ENCODE measurements around the gene BCL6B.
"Not testable (repeated sequence)": the region's sequence is repeated elsewhere in the genome, so short reads cannot be mapped to it uniquely, and the experiment has no call there.

BCL6B gene

GRCh38 chr17:7034955-7035590 is 12.2 kb downstream of the BCL6B start:
- no peak for DNase-seq

GRCh38 chr17:7035591-7036368 is 12.9 kb downstream of the BCL6B start, which contains the start of gene SLC16A13:
TSS of gene SLC16A13 (plus strand) at chr17:7036015. CDS start at chr17:7036383, 368 bp downstream.
- DNase-seq = peak; percentile 97

DNA sequence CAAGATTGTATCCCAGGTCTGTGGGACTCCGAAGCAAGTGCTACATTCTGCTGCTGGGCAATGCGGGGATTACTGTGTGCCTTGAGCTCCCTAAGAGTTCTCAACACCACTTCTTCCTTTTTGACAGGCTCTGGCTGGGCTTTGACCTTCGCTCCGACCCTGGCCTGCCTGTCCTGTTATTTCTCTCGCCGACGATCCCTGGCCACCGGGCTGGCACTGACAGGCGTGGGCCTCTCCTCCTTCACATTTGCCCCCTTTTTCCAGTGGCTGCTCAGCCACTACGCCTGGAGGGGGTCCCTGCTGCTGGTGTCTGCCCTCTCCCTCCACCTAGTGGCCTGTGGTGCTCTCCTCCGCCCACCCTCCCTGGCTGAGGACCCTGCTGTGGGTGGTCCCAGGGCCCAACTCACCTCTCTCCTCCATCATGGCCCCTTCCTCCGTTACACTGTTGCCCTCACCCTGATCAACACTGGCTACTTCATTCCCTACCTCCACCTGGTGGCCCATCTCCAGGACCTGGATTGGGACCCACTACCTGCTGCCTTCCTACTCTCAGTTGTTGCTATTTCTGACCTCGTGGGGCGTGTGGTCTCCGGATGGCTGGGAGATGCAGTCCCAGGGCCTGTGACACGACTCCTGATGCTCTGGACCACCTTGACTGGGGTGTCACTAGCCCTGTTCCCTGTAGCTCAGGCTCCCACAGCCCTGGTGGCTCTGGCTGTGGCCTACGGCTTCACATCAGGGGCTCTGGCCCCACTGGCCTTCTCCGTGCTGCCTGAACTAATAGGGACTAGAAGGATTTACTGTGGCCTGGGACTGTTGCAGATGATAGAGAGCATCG is 15.4 kb downstream of the BCL6B start:
- no peak for DNase-seq

GRCh38 chr17:7039832-7040231 is 17.0 kb downstream of the BCL6B start:
- DNase-seq = no peak

DNA sequence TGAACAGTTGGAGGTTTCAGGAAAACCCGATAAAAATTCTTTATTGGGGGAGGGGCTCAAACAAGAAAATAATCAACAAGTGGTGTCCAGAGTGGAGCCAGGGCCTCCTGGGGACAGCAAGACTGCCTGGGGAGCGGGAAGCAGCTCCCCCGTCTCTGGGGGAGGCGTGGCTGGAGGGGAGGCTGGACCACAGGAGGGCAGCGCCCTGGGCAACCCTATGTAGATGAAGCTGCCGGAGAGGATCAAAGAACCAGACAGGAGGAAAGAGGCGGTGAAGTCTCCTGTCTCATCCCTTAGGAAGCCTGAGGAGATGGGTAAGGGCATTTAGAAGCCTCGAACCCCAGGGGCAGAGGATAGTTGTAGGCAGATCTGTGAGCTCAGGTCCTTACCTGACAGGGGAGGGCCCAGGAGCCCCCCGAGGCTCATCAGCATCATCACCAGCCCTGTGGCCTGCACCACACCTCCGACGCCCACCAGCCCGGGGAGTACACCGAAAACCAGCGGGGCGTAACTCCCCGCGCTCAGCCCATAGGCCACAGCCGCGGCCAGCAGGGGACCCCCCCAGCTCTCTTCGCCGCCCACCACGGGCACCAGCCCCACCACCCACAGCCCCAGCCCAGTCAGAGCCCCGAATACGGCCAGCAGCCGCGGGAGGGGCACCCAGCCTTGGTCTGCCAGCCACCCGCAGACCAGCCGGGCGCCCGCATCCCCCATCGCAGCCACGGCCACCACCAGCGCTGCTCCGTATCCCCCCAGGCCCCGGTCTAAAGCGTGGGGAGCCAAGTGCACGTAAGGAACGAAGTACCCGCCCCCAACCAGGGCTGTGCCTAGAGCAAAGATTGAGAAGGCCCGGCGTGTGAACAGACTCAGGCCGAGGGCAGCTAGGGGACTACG is 19.0 kb downstream of the BCL6B start:
- no peak for DNase-seq

- DNase-seq = peak; percentile 11
Observed at GRCh38 chr17:7042501-7043181, 19.8 kb downstream of the BCL6B start.

GRCh38 chr17:7043182-7043496 is 20.3 kb downstream of the BCL6B start:
- no peak for DNase-seq

DNA sequence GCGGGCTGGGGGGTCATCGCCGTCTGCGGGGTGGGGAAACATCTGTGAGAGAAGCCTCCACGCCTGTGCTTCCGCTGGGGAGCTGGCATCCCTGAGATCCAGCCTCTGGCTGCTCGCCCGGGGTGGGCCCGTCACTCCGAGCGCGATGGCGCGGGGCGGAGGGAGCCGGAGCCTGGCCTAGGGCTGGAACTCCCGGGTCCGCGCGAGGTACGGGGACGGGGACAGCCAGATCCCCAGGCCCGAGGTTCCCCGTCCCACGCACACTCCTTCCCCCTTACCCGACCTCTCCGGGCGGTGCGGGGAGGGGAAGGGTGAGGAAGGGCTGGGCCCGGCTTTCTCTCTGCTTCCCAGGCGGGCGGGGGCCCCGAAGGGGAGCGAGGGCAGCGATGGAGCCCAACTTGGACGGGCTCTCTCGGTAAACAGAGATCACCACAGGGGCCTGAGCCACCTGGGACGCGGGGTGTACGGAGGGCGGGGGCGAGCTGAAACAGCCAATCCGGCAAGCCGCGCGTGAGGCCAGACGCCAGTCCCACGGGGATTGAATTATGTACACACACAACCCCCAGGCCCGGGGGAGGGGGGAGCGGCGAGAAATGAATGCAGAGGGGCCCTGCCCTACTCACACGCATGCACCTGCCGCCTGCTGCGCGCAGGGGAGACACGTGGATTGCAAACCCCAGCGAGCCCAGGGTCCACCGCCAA is 20.8 kb downstream of the BCL6B start, which contains the start of gene SLC16A11:
Gene SLC16A11, minus strand, starts transcription at position 596 of the 702 bp plus-strand sequence. Its CDS starts 579 bp downstream, at position 17.
- DNase-seq = peak; percentile 51

- peak; percentile 78 for DNase-seq
Observed at GRCh38 chr17:7045492-7046126, 22.8 kb downstream of the BCL6B start.

- DNase-seq = peak; percentile 78
Observed at GRCh38 chr17:7046127-7046724, 23.4 kb downstream of the BCL6B start.

- DNase-seq = peak; percentile 61
Observed at GRCh38 chr17:7046725-7047397, 24.0 kb downstream of the BCL6B start.

GRCh38 chr17:7047566-7047965 is 24.7 kb downstream of the BCL6B start:
- no peak for DNase-seq

- DNase-seq = no peak
Observed at GRCh38 chr17:7048968-7049367, 26.1 kb downstream of the BCL6B start.

DNA sequence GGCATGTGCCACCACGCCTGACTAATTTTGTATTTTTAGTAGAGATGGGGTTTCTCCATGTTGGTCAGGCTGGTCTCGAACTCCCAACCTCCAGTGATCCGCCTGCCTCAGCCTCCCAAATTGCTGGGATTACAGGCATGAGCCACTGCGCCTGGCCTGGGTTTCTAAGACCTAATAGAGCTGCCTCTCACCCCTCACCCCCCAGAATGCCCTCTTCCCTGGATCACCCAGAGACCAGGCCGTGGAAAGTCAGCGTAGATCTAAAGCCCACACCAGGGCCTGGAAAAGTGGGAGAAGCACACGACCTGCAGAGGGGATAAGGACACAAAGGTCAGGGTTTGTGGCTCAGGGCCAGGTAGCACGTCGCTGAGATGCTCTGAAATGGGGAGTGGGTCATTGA is 27.7 kb downstream of the BCL6B start:
- DNase-seq = not testable (repeated sequence)

- DNase-seq = no peak
Observed at GRCh38 chr17:7056386-7056785, 33.5 kb downstream of the BCL6B start.

DNA sequence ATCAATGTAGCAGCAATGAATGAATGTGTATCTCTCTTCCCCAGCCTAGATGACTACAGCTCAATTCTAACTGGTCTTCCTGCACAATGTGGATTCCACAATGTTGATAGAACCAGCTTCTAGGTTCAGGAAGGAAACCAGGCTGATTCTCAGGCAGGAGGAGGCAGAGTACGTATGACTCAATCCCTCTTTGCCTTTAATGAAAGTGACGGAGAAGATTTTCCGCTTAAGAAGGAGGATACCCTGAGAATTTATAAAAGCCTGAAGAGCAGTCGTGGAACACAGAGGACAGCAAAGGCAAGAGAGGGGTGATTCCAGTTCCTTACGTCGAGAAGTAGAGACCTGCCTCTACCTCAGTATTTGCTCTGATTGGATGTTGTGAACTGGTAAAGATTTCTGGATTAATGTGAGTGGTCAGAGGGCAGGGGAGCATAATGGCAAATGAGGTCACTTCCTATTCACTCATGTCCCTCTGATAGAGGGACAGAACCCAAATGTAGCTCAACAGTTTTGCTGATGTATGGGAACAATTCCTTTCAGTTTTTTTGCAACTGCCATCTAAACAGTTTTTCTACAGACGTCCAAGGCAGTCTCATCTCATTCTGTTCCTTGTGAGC is 36.1 kb downstream of the BCL6B start:
- no peak for DNase-seq

DNA sequence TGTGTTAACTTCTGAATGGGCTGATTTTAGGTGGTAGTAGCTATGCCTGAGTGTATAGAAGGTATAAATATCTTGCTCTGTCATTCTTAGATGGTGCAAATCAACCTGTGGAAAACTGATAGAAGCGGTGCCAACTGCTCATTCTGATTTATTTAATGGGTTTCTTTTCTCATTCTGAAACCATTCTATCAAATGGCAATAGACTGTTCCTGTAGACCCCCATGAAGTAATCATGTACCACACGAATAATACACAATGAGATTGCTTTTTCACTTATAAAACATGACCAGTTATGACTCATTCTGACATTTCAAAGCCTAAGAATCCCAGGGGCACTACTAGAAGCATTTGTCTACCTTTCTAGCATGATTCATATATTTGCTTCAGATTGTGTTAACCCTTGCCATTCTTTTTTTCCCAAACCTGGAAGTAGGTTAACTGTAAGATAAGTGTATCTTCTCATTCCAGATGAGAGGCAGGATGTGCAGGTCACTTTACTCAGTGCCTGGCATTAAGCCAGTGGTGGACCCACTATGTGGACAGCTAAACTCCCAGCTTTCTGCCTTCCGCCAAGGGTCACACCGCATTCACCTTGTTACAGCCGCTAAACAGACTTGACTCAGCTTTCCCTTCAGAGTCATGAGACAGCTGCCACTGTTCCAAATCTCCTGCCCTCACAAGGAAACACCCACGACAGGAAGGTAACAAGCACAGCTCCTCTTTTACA is 37.5 kb downstream of the BCL6B start:
- no peak for DNase-seq

GRCh38 chr17:7063518-7064094 is 40.8 kb downstream of the BCL6B start:
- no peak for DNase-seq

Measured in DMS79 treated with DMSO at 0.1 percent for 48 hours (cell line).